ENCODE data around the gene IFNA1.
"Not testable (repeated sequence)": the region's sequence is repeated elsewhere in the genome, so short reads cannot be mapped to it uniquely, and the experiment has no call there.

Gene IFNA1

DNA sequence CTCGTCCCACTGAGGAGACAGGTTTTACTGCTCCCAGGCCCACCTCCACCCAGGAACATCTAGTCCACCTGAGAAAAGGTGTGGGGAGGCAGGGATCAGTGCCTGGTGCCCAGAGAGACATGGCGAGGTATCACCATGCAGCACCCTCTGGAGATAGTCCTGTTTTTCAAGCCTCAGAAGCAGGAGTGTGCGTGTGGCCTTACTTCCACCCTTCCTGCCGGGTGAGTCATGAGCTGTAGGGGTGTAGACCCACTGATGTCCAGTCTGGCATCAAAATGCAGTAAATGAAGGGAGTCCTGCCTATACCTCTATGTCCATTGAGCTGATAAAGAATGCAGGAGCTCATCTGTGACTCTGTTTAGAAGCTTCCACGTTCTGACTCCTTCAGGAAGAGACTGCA is 9.1 kb downstream of the IFNA1 start:
- DNase-seq: not testable (repeated sequence)

GRCh38 chr9:21450733-21451394 is 10.6 kb downstream of the IFNA1 start:
- DNase-seq: no peak

- DNase-seq: no peak
Measured at GRCh38 chr9:21452681-21453080, 12.4 kb downstream of the IFNA1 start.

DNA sequence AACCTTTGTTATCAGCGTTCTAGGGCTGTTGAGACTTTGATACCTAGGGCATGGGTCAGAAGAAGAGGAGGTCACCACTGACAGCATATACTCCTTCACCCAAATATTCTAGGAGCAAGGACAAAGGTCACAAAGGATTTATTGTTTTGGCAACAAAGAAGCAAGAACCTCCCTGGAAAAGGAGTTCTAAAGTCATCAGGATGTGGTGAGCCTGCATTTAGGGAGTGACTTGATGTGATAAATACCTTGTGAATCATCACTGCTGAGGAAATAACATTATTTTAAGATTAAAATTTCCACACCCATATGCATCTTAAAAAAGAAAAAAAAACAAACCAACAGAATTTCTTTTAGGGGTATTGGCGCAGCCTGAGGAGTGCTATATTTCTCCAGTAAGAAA is 13.9 kb downstream of the IFNA1 start:
- DNase-seq: no peak

- DNase-seq: no peak
Measured at GRCh38 chr9:21455320-21455719, 15.1 kb downstream of the IFNA1 start.

- DNase-seq: no peak
Measured at GRCh38 chr9:21461377-21461776, 21.1 kb downstream of the IFNA1 start.

GRCh38 chr9:21465138-21465537 is 24.9 kb downstream of the IFNA1 start:
- DNase-seq: no peak

GRCh38 chr9:21465859-21466518 is 25.8 kb downstream of the IFNA1 start:
- no peak for DNase-seq

- no peak for DNase-seq
Measured at GRCh38 chr9:21470126-21470525, 29.9 kb downstream of the IFNA1 start.

DNA sequence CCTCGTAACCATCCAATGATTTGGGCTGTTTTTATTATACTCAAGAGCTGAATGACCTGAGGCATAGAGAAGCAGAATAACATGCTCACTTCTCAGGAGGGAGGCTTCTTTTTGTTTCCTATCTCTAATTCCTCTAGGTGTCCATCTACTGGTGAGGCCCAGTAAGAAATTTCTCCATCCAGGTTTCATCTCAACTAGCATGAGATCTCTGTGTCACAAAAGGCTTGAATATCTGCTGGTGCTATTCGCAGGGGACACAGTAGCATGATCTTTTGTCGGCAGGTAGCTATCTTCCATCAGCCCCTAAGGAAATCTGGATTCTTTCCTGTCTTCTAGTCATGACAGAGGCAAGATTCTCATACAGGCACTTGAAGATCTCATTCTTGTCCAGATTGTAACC is 33.0 kb downstream of the IFNA1 start:
- DNase-seq: no peak

DNA sequence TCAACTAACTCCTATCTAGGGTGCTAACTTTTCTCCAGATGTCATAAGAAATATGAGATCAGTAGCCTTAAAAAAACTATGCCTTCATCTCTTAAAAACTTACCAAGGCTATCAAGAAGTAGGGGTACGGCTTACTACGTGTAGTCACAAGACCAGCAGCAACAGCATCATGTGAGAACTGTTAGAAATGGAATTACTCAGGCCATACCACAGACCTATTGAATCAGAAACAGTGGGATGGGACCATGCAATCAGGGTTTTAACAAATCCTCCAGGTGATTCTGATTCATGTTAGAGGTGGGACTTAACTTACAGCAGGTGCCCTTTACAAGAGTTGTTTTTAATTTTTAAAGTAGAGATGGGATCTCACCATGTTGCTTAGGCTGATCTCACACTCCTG is 37.2 kb downstream of the IFNA1 start:
- DNase-seq: no peak

DNA sequence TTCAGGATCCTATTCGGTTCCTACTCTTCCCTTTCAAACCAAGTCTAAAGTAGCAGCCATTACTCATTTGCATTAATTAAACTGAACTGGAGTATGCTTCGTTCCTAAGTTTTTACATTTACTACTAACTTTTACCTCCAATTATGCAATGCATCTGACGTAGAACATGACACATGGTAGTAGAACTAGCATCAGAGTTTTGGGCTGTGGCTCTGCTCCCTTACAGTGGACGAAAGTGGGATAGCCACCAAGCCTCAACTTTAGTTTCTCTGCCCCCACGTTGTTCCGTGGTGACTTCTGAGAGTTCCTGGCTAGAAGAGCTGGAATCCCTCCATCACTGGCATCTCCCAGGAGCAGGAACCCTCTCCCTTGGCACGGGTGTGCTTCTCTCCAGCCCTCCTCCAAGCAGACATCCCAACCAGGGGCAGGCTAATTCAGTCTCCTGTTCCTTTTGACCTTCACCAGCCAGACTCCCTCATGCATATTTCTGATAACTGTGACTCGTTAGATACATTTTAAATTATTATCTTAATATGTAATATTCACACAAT is 39.0 kb downstream of the IFNA1 start:
- no peak for DNase-seq

DNA sequence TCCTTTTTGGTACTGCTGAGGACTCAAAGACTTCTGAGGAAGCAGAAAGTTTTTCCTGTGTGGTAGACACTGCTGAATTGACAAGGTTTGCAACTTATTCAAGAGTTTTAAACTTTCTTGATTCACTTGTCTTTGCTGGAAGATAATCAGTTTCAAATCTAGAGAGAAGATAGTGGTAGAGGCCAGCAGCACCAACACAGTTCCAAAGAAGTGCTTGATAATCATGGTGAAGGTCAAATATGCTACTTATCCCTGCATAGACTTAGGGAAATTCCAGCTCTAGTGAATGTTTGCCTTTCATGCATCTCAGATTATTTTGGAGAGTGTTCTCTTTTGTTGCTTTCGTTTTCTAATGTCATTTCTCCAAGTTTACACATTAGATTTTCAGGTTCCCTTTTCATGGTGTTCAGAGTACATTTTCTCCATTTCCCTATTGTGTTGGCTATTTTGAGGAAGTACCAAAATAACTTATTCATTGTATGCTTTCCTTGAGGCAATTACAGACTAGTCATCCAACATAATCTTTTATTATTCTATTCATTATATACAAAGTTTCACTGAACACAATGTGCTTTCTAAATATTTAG is 41.3 kb downstream of the IFNA1 start:
- no peak for DNase-seq

DNA sequence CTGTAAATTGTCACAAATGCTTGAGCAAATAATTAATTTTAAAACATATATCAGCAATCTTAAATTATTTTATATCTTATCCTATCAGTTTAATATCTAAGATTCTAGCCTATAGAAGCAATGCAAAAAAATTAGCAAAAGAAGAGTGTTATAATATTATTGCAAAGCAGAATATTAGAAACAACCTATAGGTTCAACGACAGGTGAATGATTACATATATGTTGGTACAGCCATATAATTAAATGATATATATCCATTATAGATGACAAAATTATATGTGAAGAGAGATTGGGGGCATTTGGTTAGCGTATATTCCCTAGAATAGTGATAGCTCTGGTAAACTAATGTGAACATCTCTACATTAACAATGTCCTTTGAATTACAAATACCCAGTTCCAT is 42.0 kb downstream of the IFNA1 start, which contains the start of gene IFNE:
Gene IFNE (minus strand): TSS at position 101 of the 400 bp plus-strand sequence. CDS start 619 bp downstream, outside the sequence.
- DNase-seq: no peak
